Inflammatory macrophage treated with lipopolysaccharide for 1 hour (primary cell): ENCODE measurements around the gene FBXO31.
"Not testable (repeated sequence)": the region's sequence is repeated elsewhere in the genome, so short reads cannot be mapped to it uniquely, and the experiment has no call there.

Experiments
- DNase-seq, 2 donors: peaks; one replicate each; pipeline ENCODE4 v3.0.0-alpha.2; 2020 to 2022

Gene FBXO31

DNA sequence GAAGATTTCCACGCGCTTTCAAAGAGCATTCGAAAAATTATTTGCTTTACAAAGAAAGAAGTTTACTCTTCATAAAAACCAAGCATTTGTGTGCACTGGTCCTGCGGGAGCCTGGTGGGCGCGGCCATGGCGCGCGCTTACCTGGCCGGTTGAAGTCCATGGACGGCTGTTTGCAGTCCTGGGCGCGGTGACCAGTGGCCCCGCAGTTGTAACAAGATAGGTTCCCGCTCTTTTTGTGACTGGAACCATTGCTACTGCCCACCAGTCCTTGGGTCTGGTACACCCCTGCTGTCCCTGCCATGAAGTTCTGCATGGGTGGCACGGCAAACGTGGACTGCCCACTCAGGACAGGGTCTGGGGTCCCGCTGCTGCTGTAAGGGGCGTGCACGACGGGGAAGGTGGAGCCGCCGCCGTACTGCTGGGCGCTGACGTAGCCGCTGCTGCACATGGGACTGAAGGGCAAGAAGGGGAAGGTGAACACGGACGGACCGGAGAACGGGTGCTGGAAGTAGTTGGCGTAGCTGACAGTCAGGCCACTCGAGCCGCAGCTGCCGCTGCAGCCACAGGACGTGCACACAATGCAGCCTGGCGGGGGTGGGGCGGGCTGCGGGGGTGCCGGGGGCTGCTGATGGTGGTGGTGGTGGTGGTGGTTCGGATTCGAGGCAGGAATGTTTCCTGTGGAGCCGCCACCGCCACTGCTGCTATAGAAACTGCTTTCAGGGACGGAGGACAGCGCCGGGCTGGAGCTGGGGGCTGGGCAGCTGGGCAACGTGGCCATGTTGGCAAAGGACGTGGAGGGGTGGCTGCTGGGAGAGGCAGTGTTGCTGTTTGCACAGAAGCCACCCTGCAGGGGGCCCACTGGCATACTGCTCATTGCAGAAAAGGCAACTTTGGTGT lies 28.0 kb upstream of the FBXO31 start:
- no peak for DNase-seq

DNA sequence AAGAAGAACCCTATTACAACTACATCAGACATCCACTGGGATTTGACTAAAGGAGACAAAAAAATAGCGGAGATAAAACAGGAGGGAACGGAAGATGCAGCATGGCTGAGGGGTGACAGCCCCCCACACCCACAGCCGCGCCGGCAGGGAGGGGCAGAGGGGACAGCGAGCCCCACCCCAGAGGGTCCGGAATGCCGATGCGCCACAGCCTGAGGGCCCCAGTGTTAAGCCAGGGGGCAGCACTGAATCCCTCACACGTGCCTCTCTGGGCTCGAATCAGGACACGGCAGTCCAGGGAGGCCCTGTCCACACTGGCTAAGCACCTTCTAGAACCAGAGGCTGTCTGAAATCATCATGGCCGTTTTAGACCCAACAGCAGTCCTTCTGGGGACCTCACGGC lies 27.4 kb upstream of the FBXO31 start:
- DNase-seq = no peak

DNA sequence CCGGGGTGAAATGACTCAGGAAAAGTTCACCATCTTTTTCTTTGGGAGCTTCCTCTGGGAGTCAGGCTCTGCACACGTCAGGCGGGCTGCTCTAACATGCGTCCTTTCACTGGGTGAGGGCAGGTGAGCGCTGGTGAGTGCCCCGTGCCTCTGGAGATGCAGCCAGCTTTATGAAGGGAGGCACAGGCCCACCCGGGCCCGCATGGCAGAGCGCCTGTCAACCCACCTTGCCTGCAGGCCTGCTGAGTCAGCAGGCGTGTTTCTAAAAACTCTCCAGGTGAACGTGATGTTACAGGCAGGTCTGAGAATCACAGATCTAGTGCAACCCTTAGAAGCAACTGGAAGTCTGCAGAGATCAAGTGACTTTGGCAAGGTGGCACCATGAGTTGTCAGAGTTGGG lies 27.0 kb upstream of the FBXO31 start:
- DNase-seq = no peak

- DNase-seq = no peak
Measured at GRCh38 chr16:87409781-87410180, 26.2 kb upstream of the FBXO31 start.

DNA sequence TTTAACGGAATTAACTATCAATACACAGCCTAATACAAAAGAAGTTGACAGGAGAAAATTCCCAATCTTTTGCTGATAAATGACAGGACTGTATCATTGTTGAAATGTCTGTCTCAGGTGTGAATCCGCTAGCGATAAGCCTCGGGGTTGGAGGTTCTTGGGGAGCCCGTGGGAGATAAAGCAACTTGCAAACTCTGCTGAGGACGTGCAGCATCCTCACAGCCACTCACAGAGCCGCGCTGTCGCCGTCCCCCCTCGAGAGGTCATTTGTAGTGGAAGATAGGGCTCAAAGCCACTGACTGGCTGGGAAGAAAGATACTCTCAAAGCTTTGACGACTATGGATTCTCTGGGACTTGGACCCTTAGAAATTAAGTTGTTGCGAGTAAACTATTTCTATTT lies 25.6 kb upstream of the FBXO31 start:
- DNase-seq = no peak

- DNase-seq = peak in 1 of 2 donors; percentile 32
Measured at GRCh38 chr16:87407511-87408112, 24.0 kb upstream of the FBXO31 start.

DNA sequence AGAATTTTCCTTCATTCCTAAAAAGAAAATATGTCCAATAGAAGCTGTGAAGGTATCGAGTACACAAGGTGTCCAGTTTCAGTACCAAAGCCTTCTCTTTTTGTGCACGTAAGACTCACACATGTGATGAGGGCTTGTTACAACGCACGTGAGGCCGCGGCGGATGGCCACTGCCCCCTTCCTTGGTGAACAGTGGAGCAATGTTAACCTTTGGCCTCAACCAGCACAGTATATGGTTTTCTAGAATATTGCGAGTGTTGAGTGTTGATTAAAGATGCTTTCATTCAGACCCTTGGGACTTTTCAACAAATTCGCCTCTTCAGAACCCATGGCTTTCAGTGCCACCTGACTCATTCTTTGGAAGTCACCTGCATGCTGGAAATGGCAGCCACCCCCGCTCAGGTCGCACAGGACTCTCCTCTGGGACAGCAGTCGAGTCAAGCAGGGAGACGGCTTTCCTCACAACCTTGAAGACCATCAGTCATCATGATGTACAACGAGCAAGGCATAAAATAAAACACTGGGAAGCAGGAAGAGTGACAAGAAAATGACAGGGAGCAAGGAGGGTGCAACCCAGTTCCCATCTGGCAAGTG lies 23.0 kb upstream of the FBXO31 start:
- no peak for DNase-seq

GRCh38 chr16:87404764-87405625 lies 21.4 kb upstream of the FBXO31 start:
- DNase-seq = no peak

DNA sequence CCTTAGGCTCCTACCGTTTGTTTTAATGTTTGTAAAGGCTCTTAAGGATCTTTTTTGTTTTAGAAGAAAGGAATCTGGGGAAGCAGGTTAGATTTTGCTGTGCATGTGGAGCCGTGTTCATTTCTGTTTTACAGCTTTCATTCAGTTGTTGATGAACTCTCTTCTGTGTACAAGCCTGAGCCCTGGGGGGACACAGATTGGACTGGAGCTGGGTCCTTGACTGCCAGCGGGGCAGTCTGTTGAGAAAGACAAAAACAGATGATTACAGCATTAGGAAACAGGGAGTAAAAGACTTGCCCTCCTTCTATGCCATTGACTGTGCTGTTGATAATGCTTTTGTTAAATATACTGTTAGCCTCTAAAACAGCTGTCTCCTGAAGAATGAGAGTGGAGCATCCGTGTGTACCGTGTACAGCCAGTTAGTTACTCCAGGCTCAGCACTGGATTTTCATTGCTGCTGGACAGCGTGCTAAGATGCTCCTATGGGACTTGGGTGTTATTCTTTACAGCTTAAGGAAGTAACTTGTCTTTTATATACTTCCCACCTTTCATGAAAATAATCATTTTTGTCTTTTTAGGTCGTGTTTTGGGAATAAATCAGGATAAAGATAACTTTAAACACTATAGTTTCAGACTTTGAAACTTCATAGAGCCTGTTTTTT lies 11.7 kb upstream of the FBXO31 start:
- DNase-seq = no peak

GRCh38 chr16:87393680-87394055 lies 10.1 kb upstream of the FBXO31 start:
- no peak for DNase-seq

GRCh38 chr16:87392821-87393679 lies 9.5 kb upstream of the FBXO31 start:
- peak in 1 of 2 donors; percentile 24 for DNase-seq

DNA sequence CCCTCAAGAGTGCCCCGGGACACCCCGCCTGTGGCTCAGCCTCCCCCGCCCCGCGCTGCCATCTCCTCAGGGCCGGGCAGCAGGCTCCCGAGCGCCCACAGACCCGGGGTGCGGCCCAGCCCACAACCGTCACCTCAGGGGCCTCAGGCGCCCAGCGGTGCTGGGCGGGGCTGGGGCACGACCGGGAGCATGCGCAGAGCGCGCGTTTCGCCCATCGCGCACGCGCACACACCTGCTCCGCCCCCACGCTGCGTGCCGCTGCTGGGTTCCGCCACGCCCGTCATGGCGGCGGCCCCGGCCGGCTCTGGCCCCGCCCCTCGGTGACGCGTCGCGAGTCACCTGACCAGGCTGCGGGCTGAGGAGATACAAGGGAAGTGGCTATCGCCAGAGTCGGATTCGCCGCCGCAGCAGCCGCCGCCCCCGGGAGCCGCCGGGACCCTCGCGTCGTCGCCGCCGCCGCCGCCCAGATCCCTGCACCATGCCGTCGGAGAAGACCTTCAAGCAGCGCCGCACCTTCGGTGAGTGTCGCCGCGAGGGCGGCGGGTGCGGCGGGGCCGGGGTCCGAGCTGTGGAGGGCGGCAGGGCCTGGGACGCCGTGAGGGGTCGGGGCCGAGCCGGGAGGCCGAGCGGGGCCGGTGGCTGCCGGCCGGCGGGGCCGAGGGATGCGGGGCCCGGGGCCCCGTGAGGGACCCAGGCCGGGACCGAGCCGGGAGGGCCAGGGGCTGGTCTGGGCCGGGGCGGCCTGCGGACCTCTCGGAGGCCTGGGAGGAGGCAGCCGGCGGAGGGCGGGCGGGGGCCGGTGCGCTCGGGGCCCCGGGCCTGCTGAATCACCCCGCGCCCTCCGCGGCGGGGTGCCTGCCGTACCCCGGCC lies 8.6 kb upstream of the FBXO31 start, which contains the start of gene MAP1LC3B:
TSS of gene MAP1LC3B (plus strand) at position 387 of the 871 bp plus-strand sequence. CDS start at position 479, 92 bp downstream.
- DNase-seq = peak; percentile 94 to 98

DNA sequence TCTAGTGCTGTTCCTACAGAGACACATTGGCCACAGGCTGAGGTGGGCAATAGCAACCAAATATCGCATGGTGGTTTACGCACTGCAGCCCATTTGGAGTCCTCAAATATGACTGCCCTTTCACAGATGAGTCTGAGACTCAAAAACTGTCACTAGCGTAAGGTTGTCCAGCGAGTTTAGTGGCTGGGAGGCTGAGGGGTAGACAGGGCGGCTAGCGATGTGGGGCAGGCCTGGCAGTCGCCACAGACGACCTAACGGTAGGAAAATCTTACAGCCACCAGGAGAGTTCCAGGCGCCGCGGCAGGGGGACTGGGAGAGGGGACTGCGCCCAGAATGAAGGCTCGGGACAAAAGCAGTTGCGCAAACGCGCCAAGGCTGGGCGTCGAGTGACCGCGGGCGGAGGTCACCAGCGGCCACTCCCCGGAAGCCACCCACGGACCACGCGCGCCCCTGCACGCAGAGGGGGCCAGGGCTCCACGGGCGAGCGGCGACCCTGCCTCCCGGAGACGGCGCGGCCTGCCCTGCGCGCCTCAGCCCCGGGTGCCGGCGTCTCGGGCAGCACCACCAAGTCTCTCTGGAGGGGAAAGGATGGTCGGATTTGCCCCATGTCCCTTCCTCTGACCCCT lies 7.9 kb upstream of the FBXO31 start:
- peak; percentile 82 to 85 for DNase-seq

- DNase-seq = no peak
Measured at GRCh38 chr16:87390641-87391323, 7.2 kb upstream of the FBXO31 start.

DNA sequence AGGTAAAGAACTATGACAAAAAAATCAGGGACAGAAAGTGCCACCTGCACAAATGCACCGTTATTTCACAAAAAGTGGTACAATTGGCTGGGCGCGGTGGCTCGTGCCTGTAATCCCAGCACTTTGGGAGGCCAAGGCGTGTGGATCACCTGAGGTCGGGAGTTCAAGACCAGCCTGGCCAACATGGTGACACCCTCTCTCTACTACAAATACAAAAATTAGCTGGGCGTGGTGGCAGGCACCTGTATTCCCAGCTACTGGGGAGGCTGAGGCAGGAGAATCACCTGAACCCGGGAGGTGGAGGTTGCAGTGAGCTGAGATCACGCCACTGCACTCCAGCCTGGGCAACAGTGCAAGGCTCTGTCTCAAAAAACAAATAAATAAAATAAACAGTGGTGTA lies 6.3 kb upstream of the FBXO31 start:
- not testable (repeated sequence) for DNase-seq

DNA sequence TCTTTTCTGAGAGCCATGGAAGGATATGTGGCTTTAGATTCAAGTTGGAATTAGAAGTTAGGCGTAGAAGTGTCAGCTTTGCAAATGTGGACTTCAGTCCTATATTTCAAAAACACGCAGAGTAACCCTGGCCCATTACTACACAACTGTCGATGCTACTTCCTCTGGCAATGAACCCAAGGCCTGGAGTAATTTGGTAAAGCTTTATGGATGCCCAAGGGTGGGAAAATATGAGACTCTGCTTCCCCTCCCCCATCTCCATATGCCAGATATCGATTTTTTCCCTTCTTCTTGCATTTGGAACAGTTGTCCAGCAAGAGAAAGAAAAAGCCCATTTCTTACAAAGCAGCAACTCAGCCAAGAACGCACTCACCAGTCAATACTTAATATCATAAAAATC lies 5.7 kb upstream of the FBXO31 start:
- DNase-seq = no peak

GRCh38 chr16:87388818-87389134 lies 5.2 kb upstream of the FBXO31 start:
- DNase-seq = no peak

- DNase-seq = peak; percentile 95 to 99
Measured at GRCh38 chr16:87387942-87388817, 4.6 kb upstream of the FBXO31 start.

DNA sequence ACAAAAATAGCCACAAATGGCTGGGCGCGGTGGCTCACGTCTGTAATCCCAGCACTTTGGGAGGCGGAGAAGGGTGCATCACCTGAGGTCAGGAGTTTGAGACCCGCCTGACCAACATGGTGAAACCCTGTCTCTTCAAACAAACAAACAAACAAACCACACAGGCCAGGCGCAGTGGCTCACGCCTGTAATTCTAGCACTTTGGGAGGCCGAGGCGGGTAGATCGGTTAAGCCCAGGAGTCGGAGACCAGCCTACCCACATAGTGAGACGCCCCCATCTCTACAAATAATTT lies 1.2 kb upstream of the FBXO31 start:
- not testable (repeated sequence) for DNase-seq
